ENCODE measurements around the gene ETS1.

- no peak for TF ChIP-seq CTCF (IDR thresholded peaks at IDR 0.05; ENCODE audit: poor library complexity)
- no peak for TF ChIP-seq EZH2 (IDR thresholded peaks at IDR 0.05; ENCODE audit: borderline replicate concordance)
- no peak for TF ChIP-seq EZH2phosphoT487 (IDR thresholded peaks at IDR 0.05; ENCODE audit: low read depth, severe bottlenecking, unreplicated experiment)
Observed at GRCh38 chr11:128621601-128622501, 34.5 kb upstream of the ETS1 start.
